Cardiac muscle cell (in vitro differentiated cells and primary cell): ENCODE data around the gene CELSR1. TPM values are rescaled to one million over a fixed set of nuclear protein-coding genes. Genes with fewer than 3 reads are reported as not detected.
A peak's percentile ranks its signal among the peaks of the same experiment; 100 is the strongest.

Experiments
- DNase-seq, 2 donors: peaks; one replicate each; pipeline versions ENCODE4 v3.0.0 to v3.0.0-alpha.2; 2010 to 2017; ENCODE audit warnings: low read depth in 1 of 2, low spot score in 1 of 2
- H3K27ac ChIP-seq: fragments of 200-600 bp; sonication (generic); 2 replicates; pipeline ENCODE4 v1.5.1; 2016
- H3K27me3 ChIP-seq: fragments of 200-600 bp; sonication (generic); 2 replicates; pipeline ENCODE4 v1.6.0; 2016; ENCODE audit warnings: control low read depth
- H3K36me3 ChIP-seq: fragments of 200-600 bp; sonication (generic); 2 replicates; pipeline ENCODE4 v1.5.1; 2016; ENCODE audit warnings: control low read depth
- H3K4me1 ChIP-seq: fragments of 200-600 bp; sonication (generic); 2 replicates; pipeline ENCODE4 v1.8.1; 2017; ENCODE audit warnings: low read depth, mild to moderate bottlenecking, mixed run types
- H3K4me3 ChIP-seq: fragments of 200-600 bp; sonication (generic); 2 replicates; pipeline ENCODE4 v1.5.1; 2016; ENCODE audit warnings: mild to moderate bottlenecking
- H3K9me3 ChIP-seq: fragments of 200-600 bp; sonication (generic); 2 replicates; pipeline ENCODE4 v1.5.1; 2017; ENCODE audit warnings: low read depth, mild to moderate bottlenecking, control low read depth
- polyA plus RNA-seq: library from polyadenylated mRNA; unstranded; fragments of >200 nt; fragmentation: Nextera tagmentation; extraction: Ambion mirVana; gene quantifications from 2 replicates; pipeline ENCODE4 v1.2.1, GENCODE V29; 2016
- total RNA-seq: library from RNA; depleted of rRNA; stranded (reverse); fragments of >200 nt; gene quantifications from 2 replicates; pipeline ENCODE4 v1.2.3, GENCODE V29; 2016
- TF ChIP-seq, protein P1 (sequence below): IDR thresholded peaks from 2 replicates; pipeline ENCODE4 v1.5.1; 2012; ENCODE audit warnings: low read depth, mild to moderate bottlenecking, low read length

The CELSR1 gene
- total and polyA plus RNA-seq, 2 experiments from 2014 or later: 9.0 to 37.4 TPM

DNA sequence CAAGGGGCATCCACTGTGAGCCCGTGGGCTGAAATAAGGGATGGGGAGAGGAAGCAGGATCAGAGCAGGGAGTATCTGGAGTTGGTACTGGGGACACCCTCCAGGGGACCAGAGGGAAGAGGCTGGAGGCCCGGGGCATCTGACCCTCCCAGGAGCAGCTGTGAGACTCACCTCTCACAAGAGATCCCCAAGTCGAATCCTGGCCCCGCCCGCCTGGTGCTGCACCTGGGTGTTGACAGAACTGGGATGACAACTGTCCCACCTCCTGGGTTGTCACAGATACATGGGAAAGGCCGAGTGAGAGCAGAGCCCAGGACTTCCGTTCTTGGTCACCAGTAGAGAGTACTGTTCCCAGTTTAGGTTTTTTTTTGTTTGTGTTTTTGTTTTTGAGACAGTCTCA is 78.9 kb downstream of the CELSR1 start:
- no peak for DNase-seq
- Histone ChIP-seq H3K27me3 (no peaks in the 10 kb centered on the region), H3K9me3 (no peaks in the 10 kb centered on the region), H3K36me3 (no peaks in the 10 kb centered on the region), H3K4me3 (no peak overlapping the region), H3K4me1 (peaks cover 5% of the 10 kb centered on the region), H3K27ac (no peak overlapping the region)
- TF ChIP-seq, protein P1, sequence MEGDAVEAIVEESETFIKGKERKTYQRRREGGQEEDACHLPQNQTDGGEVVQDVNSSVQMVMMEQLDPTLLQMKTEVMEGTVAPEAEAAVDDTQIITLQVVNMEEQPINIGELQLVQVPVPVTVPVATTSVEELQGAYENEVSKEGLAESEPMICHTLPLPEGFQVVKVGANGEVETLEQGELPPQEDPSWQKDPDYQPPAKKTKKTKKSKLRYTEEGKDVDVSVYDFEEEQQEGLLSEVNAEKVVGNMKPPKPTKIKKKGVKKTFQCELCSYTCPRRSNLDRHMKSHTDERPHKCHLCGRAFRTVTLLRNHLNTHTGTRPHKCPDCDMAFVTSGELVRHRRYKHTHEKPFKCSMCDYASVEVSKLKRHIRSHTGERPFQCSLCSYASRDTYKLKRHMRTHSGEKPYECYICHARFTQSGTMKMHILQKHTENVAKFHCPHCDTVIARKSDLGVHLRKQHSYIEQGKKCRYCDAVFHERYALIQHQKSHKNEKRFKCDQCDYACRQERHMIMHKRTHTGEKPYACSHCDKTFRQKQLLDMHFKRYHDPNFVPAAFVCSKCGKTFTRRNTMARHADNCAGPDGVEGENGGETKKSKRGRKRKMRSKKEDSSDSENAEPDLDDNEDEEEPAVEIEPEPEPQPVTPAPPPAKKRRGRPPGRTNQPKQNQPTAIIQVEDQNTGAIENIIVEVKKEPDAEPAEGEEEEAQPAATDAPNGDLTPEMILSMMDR: no peak

DNA sequence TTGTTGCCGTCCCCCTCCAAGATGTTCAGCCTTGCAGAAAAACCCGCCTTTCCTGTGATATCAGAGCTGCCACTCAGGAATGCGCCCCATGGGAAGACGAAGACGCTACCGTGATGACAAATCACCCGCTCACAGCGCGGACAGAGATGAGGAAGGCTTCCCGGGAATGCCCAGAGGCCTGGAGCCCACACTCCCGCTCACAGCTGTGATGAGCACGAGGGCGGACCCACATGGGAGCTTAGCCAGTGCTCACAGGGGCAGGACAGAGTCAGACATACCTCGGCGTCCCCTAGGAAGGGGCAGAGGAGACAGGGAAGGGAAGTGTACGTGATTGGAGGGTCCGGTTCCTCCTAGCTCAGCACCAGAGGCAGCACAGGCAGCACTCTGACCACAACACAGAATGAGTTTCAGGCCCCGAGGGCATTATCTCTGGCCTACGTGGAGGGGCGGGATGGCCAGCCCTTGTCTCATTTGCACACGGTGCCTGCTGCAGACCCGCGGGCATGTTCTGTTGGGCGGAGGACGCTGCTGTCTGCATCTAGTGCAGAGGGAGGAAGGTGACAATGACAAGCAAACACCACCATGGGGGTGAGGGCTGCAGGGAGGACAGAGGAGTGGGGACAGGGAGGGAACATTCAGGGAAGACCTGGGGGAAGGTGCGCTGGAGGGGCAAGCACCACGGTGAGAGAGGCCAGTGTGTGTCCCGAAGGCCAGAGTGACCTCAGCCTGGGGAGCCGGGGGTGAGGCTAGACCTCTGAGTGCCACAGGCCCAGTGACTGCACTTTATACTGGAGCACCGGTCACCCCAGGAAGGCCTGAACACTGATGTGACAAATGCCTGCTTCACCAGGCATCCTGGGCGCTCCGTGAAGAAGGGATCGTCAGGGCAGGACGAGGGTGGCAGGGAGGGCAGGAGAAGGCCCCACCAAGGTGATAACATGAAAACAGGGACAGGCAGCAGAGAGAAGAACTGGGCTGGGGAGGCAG is 79.6 kb downstream of the CELSR1 start:
- TF ChIP-seq, protein P1: no peak
- DNase-seq: peak in 1 of 2 donors; percentile 49

DNA sequence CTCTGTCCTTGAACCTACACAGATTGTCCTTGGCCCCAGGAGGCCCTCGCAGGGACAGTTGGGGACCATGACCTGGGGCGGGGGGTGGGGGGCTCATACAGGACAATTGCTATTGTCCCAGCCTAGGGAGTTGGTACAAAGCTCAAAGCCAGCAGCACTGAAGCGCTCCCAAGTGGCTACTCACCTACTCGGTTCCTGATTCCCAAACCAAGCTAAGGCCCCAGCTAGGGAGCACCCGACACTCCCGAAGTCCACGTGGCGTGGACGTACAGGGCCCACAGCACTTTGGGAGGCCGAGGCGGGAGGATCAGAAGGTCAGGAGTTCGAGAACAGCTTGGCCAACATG is 80.6 kb downstream of the CELSR1 start:
- no peak overlapping the region for H3K4me3 ChIP-seq
- H3K36me3 ChIP-seq: no peaks in the 10 kb centered on the region
- H3K27ac ChIP-seq: no peak overlapping the region
- no peaks in the 10 kb centered on the region for H3K9me3 ChIP-seq
- DNase-seq: no peak
- peaks cover 6% of the 10 kb centered on the region for H3K4me1 ChIP-seq
- TF ChIP-seq, protein P1: no peak
- no peaks in the 10 kb centered on the region for H3K27me3 ChIP-seq

More for the DNA sequence above, 79.6 kb downstream of the CELSR1 start:
- H3K4me1 ChIP-seq: peaks cover 5% of the 10 kb centered on the region
- no peaks in the 10 kb centered on the region for H3K27me3 ChIP-seq
- H3K36me3 ChIP-seq: no peaks in the 10 kb centered on the region
- no peaks in the 10 kb centered on the region for H3K9me3 ChIP-seq
- no peak overlapping the region for H3K27ac ChIP-seq
- H3K4me3 ChIP-seq: no peak overlapping the region

DNA sequence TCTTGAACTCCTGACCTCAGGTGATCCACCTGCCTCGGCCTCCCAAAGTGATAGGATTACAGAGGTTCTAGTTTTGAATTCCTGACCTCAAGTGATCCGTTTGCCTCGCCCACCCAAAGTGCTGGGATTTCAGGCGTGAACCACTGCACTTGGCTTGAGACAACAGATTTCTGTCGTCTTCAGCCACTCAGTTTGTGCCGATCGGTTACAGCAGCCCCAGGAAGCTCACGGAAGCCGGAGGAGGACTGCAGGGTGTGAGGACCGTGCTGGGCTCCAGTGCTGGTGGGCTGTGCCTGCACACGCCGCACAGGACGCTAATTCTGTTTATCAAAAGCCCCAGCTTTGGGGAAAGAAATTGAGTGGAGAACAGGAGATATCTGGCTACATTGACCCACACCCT is 82.0 kb downstream of the CELSR1 start:
- DNase-seq: no peak
- no peak overlapping the region for H3K4me3 ChIP-seq
- TF ChIP-seq, protein P1: no peak
- H3K27ac ChIP-seq: no peak overlapping the region
- no peaks in the 10 kb centered on the region for H3K9me3 ChIP-seq
- H3K36me3 ChIP-seq: no peaks in the 10 kb centered on the region
- no peaks in the 10 kb centered on the region for H3K27me3 ChIP-seq
- H3K4me1 ChIP-seq: peaks cover 4% of the 10 kb centered on the region

DNA sequence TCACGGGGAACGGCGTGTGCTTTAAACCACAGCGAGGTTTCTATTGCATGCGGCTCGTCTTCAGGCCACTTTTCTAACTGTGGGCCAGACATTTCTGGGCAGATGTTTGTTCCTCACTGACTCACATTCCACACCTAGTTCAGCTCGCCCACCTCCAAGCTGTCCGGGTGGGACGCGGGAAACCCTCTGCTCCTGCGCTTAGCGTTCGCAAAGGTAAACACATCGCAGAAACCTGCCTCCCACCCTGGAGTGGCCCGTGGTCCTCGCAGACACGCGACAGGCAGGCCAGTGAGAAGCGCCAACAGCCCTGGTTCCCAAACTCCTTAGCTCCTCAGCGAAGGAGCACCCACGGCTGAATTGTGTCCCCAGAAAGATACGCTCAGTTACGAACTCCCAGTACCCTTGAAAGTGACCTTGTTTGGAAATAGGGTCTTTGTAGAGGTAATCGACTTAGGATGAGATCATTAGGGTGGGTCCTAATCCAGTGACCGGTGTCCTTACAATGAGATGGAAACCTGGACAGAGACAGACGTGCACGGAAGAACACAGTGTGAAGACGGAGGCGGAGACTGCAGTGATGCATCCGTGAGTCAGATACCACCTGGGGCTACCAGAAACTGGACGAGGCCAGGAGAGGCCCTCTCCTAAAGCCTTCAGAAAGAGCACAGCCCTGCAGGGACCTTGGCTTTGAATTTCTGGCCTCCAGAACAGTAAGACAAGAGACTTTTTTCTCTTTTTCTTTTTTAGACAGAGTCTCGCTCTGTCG is 82.7 kb downstream of the CELSR1 start:
- Histone ChIP-seq H3K36me3 (no peaks in the 10 kb centered on the region), H3K4me3 (no peak overlapping the region), H3K27me3 (no peaks in the 10 kb centered on the region), H3K27ac (no peak overlapping the region), H3K4me1 (peaks cover 4% of the 10 kb centered on the region), H3K9me3 (no peaks in the 10 kb centered on the region)
- no peak for DNase-seq
- TF ChIP-seq, protein P1: no peak
